HG02798 (cell line): Measurements from ENCODE around the gene CNBD2.
"Not testable (repeated sequence)": the region's sequence is repeated elsewhere in the genome, so short reads cannot be mapped to it uniquely, and the experiment has no call there.

ENCODE experiments used
- ATAC-seq: cut with Tn5 transposase; IDR thresholded peaks from one replicate; pipeline ENCODE4 v1.9.1; 2021; ENCODE audit warnings: mild to moderate bottlenecking; ENCODE audit not compliant: unreplicated experiment, poor library complexity

CNBD2 gene

DNA sequence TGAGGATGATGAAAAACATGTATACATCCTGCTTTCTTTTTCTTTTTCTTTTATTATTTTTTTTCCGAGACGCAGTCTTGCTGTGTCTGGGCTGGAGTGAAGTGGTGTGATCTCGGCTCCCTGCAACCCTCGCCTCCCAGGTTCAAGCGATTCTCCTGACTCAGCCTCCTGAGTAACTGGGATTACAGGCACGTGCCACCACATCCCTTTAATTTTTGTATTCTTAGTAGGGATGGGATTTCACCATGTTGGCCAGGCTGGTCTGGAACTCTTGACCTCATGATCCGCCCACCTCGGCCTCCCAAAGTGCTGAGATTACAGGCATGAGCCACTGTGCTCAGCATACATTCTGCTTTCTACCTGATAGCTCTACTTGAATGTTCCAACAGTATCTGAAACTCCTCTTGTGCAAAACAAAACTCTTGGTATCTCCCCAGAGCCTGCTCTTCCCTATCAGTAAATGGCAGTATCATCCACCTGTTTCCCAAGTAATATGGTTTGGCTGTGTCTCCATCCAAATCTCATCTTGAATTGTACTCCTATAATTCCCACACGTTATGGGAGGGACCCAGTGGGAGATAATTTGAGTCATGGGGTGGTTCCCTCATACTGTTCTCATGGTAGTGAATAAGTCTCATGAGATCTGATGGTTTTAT lies 85.6 kb downstream of the CNBD2 start:
- ATAC-seq: not testable (repeated sequence)

GRCh38 chr20:36055145-36055544 lies 86.8 kb downstream of the CNBD2 start:
- ATAC-seq: no peak

GRCh38 chr20:36060676-36061075 lies 92.3 kb downstream of the CNBD2 start:
- no peak for ATAC-seq

GRCh38 chr20:36061754-36062153 lies 93.4 kb downstream of the CNBD2 start:
- no peak for ATAC-seq

GRCh38 chr20:36062799-36063198 lies 94.4 kb downstream of the CNBD2 start:
- ATAC-seq: no peak

DNA sequence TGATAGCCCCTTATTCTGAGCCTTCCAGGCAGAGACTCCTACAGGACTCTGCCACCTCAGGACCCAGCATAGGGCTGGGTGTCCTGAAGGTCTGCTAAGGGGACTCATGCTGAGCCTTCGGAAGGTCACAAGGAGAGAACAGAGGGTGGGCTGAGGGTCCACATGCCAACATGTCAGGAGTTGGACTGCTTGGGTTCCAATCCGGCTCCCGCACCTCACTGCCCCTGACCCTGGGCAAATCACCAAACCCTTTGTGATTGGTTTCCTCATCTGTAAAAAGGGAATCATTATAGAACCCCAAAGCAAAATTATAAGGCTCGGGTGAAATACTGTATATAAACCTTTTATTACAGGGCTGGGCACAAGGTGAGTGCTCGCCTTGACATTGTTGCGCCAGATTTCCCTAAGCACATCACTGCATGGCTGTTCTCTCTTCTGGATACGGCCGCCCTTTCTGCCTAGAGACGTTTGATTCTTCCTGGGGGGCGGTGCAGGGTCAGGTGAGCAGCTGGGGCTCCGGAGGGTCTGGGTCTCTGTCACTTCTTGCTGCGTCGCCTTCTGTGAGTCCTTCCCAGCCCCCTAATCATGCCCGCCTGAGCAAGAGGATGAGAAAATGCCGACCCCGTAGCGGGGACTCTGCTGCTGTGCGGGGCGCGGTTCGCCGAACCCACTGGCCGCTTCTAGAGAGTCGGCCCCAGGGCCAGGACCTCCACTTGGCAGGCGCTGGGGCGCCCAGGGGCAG lies 95.7 kb downstream of the CNBD2 start:
- ATAC-seq: no peak

- ATAC-seq: peak; percentile 96
Measured at GRCh38 chr20:36064658-36065426, 96.5 kb downstream of the CNBD2 start.

DNA sequence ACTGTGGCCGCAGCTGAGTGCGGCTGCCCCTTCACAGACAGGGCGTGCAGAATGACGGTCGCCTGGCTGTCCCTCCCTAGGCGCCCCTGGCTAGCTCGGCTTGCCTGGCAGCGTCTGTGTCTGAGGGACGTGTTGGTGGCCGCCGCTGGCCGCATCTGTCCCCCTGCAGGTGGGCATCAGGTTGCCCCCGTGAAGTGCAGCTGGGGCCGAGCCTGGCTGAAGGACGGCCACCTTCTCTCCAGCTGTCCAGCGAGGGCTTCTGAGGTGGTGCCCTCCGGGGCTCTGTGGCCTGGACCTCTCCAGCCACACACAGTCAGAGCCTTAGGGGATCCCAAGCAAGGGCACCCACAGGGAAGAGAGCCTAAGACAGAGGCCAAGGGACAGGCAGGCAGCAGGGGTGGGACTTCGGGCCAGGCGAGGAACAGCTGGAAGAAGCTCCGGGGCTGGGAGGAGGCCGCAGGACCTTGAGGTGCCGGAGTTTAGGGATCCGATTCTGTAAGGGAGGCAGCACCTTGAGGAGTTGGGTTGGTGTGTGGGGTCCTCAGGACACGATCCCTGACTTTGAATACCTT lies 97.1 kb downstream of the CNBD2 start:
- ATAC-seq: no peak

GRCh38 chr20:36066777-36067176 lies 98.4 kb downstream of the CNBD2 start:
- ATAC-seq: no peak

- ATAC-seq: not testable (repeated sequence)
Measured at GRCh38 chr20:36068526-36068925, 100.1 kb downstream of the CNBD2 start.

GRCh38 chr20:36070451-36070850 lies 102.1 kb downstream of the CNBD2 start:
- ATAC-seq: no peak

DNA sequence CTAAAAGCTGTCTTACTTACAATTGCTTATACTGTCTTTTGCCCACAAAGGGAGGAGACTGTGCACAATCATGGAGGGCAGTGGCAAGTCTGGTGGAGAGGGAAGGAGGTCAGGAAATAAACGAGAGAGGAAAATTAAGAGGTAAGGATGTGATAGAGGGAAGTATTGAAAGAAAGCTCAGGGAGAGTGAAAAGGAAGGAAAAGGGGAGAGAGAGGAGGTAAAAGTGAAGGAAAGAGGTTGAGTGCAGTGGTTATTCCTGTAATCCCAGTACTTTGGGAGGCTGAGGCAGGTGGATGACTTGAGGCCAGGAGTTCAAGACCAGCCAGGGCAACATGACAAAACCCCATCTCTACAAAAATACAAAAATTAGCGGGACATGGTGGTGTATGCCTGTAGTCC lies 103.5 kb downstream of the CNBD2 start:
- ATAC-seq: no peak

GRCh38 chr20:36074983-36075382 lies 106.6 kb downstream of the CNBD2 start:
- no peak for ATAC-seq

GRCh38 chr20:36077762-36078161 lies 109.4 kb downstream of the CNBD2 start:
- ATAC-seq: not testable (repeated sequence)

DNA sequence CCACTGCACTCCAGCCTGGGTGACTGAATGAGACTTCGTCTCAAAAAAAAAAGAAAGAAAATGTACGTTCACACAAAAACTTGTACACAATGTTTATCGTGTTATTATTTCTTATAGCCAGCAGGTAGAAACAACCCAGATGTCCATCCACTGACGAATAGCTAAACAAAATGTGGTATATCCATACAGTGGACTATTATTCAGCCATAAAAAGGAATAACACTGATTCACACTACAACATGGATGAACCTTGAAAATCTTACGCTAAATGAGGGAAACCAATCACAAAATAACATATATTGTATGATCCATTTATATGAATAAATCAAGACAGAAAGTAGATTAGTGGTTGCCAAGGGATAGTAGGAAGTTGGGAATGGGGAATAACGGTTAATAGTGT lies 111.1 kb downstream of the CNBD2 start:
- no peak for ATAC-seq

GRCh38 chr20:36079984-36080383 lies 111.6 kb downstream of the CNBD2 start:
- not testable (repeated sequence) for ATAC-seq
